ENCODE data around the gene ECHDC3. TPM values are rescaled to one million over a fixed set of nuclear protein-coding genes. Genes with fewer than 3 reads are reported as not detected.
A peak's percentile ranks its signal among the peaks of the same experiment; 100 is the strongest.

Gene ECHDC3
- total RNA-seq, 4 donors from 2014 or later: 138 to 577 (median 292) TPM

DNA sequence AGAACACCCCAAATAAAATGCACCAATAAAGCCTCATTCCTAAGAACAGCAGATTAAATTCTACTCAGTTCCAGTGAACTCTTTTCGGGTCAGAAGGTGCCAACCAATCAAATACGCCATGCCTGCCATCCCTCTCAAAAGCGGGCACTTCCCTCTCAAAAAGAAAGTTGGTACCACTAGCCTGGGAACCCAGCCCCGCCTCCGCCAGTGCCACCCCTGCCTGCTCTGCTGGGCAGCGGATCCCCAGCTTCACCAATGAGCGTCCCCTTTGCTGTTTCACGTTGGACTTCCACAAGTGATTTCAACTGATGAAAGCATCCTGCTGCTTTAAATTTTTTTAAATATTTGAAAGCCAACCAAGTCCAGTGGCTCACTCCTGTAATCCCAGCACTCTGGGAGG lies 47.8 kb downstream of the ECHDC3 start:
- no peak for DNase-seq (ENCODE audit: low spot score)
- no peak for ATAC-seq (ENCODE audit: low FRiP score)

GRCh38 chr10:11793762-11794479 lies 51.7 kb downstream of the ECHDC3 start:
- ATAC-seq (ENCODE audit: low FRiP score) (peak; percentile 23), DNase-seq (ENCODE audit: low spot score) (no peak)
- TF ChIP-seq CTCF (IDR thresholded peaks at IDR 0.05): no peak

More for the DNA sequence above, 47.8 kb downstream of the ECHDC3 start:
- TF ChIP-seq CTCF (IDR thresholded peaks at IDR 0.05): no peak

DNA sequence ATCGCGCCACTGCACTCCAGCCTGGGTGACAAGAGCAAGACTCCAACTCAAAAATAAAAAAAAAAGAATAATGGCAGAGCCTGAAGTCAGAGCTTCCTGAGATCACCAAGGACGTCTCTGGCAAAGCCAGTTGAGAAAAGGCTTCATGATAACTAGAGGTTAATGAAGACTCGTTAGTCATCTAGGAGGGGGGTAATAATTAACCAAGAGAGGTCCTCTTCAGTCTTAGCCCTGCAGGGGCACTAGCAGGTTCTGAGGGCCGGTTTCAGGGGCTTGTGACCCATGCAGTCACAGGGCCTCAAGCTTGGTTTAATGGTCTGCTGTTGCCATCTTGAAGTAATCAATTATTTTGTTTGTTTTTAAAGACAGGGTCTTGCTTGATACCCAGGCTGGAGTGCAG lies 52.4 kb downstream of the ECHDC3 start:
- ATAC-seq (ENCODE audit: low FRiP score) (no peak), DNase-seq (ENCODE audit: low spot score) (no peak)
- no peak for TF ChIP-seq CTCF (IDR thresholded peaks at IDR 0.05)

GRCh38 chr10:11795101-11795920 lies 53.1 kb downstream of the ECHDC3 start:
- ATAC-seq (ENCODE audit: low FRiP score) (no peak), DNase-seq (ENCODE audit: low spot score) (no peak)
- no peak for TF ChIP-seq CTCF (IDR thresholded peaks at IDR 0.05)

DNA sequence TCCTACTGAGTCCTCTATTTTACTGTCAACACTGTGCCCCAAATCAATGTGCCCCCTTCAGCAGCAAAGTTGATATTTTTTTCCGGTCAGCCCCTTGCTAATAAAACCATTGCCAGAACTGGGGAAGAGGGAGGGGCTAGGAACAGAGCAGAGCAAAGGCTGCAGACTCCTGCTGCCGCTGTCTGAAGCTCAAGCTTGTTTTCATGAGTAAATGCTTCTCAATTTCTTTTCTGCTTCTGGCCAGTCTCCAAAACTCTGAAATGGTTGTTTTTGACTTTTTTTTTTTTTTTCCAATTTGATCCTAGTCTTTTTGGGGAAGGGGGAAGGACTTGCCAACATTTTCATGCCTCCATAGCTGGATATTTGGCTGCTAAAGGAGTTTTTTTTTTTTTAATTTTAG lies 54.3 kb downstream of the ECHDC3 start:
- DNase-seq (ENCODE audit: low spot score) (no peak), ATAC-seq (ENCODE audit: low FRiP score) (no peak)

GRCh38 chr10:11797281-11797680 lies 55.1 kb downstream of the ECHDC3 start:
- DNase-seq (ENCODE audit: low spot score) (no peak), ATAC-seq (ENCODE audit: low FRiP score) (no peak)
- no peak for TF ChIP-seq CTCF (IDR thresholded peaks at IDR 0.05)

More for the DNA sequence above, 54.3 kb downstream of the ECHDC3 start:
- TF ChIP-seq CTCF (IDR thresholded peaks at IDR 0.05): no peak
